Measurements from ENCODE around the gene OCA2. TPM values are rescaled to one million over a fixed set of nuclear protein-coding genes. Genes with fewer than 3 reads are reported as not detected.
A peak's percentile ranks its signal among the peaks of the same experiment; 100 is the strongest.

OCA2 gene
- total and polyA plus RNA-seq, 2 of the 8 experiments (the other 6 are each of a cell fraction or from before 2014, with no cell fraction given) = 0.20 TPM

- Histone ChIP-seq H3K9ac (replicated peaks in 1 of 4; ENCODE audit: extremely low read depth in 1 of 4, low read depth in 3 of 4, low read length in 3 of 4) (no peak overlapping the region), H3K4me1 (replicated peaks in 1 of 4; ENCODE audit: control insufficient read depth in 3 of 4, insufficient read depth in 4 of 4, low read length in 3 of 4) (no peaks in the 10 kb centered on the region), H4K20me1 (replicated peaks in 1 of 2; ENCODE audit: control insufficient read depth in 1 of 2, insufficient read depth in 2 of 2, low read length in 2 of 2) (no peaks in the 10 kb centered on the region), H3K4ac (replicated peaks; ENCODE audit: insufficient read length, low read depth, low read length) (no peak overlapping the region), H3K56ac (replicated peaks; ENCODE audit: insufficient read length, low read depth, low read length) (no peak overlapping the region), H2BK12ac (ENCODE audit: low read depth, low read length) (no peak overlapping the region), H3K4me3 (ENCODE audit: extremely low read depth in 1 of 4, insufficient read depth in 2 of 4, low read depth in 3 of 4, low read length in 4 of 4) (no peak overlapping the region), H3K18ac (ENCODE audit: extremely low read depth, low read length) (no peak overlapping the region), H2AFZ (ENCODE audit: low read length) (no peak overlapping the region), H2BK20ac (ENCODE audit: low read length) (no peak overlapping the region), H3K23me2 (ENCODE audit: low read depth, low read length) (no peaks in the 10 kb centered on the region), H2BK15ac (ENCODE audit: low read length) (no peak overlapping the region), H4K5ac (ENCODE audit: insufficient read length, low read depth, low read length) (no peak overlapping the region), H2BK120ac (replicated peaks; ENCODE audit: low read depth, low read length) (no peak overlapping the region), H3K27me3 (replicated peaks in 1 of 4; ENCODE audit: control insufficient read depth in 3 of 4, extremely low read depth in 1 of 4, insufficient read depth in 3 of 4, low read length in 3 of 4) (no peaks in the 10 kb centered on the region), H4K91ac (replicated peaks; ENCODE audit: insufficient read length, low read length) (no peak overlapping the region), H3K79me2 (ENCODE audit: control insufficient read depth in 1 of 2, insufficient read depth in 2 of 2, low read length in 2 of 2) (no peaks in the 10 kb centered on the region), H3K9me3 (ENCODE audit: insufficient read depth in 2 of 2, low read depth in 1 of 2, low read length in 1 of 2) (peaks cover 7% of the 10 kb centered on the region in 2 experiments; a peak in 2 of 4 replicates), H3K14ac (ENCODE audit: insufficient read length) (no peak overlapping the region), H2AK5ac (ENCODE audit: low read depth, low read length) (no peak overlapping the region), H3K27ac (ENCODE audit: low read depth, low read length) (no peak overlapping the region), H4K8ac (ENCODE audit: extremely low read depth, insufficient read depth, low read length) (no peak overlapping the region), H2BK5ac (ENCODE audit: low read depth, low read length) (no peak overlapping the region), H3K79me1 (ENCODE audit: low read depth, low read length) (no peaks in the 10 kb centered on the region), H3K36me3 (ENCODE audit: control insufficient read depth in 2 of 4, insufficient read depth in 4 of 4, low read length in 3 of 4) (no peaks in the 10 kb centered on the region), H3K23ac (ENCODE audit: insufficient read length) (no peak overlapping the region), H3K4me2 (ENCODE audit: insufficient read depth in 1 of 2, low read depth in 2 of 2, low read length in 2 of 2) (no peak overlapping the region)
- WGBS, 2 experiments (ENCODE audit: extremely low coverage in 1 of 2, insufficient coverage in 1 of 2, insufficient read length in 1 of 2, insufficient replicate concordance in 2 of 2, low coverage in 1 of 2, low lambda C conversion rate in 2 of 2, missing lambda C conversion rate in 1 of 2) = 88% methylated on average over 12 of the region's 12 CpGs; no CpG with 5 or more reads in 1 of the 2 experiments
- CTCF ChIA-PET (ENCODE audit: partially characterized antibody) = no interaction called here
- FAIRE-seq (no peak), DNase-seq (ENCODE audit: low read depth in 1 of 2, low spot score in 2 of 2) (peak in 1 of 2 experiments; percentile 36)
- TF ChIP-seq JUND (IDR thresholded peaks at IDR 0.05; ENCODE audit: low read length) (no peak), RFX5 (IDR thresholded peaks at IDR 0.05; ENCODE audit: borderline replicate concordance, low read depth, low read length) (no peak), MAX (IDR thresholded peaks at IDR 0.05) (no peak), SP2 (IDR thresholded peaks at IDR 0.05; ENCODE audit: low read length) (no peak), EZH2 (IDR thresholded peaks at IDR 0.05; ENCODE audit: low read depth, low read length, severe bottlenecking) (no peak)
- POLR2A ChIA-PET (ENCODE audit: partially characterized antibody) = no interaction called here
These were observed 233.7 kb downstream of the OCA2 start for GRCh38 chr15:27865323-27865922.

All from H1 (cell line).